ENCODE results near the gene TSC22D2.
"Not testable (repeated sequence)": the region's sequence is repeated elsewhere in the genome, so short reads cannot be mapped to it uniquely, and the experiment has no call there.

TSC22D2 gene

GRCh38 chr3:150490277-150490986 is 82.3 kb downstream of the TSC22D2 start:
- no peak for DNase-seq

GRCh38 chr3:150494411-150494977 is 86.4 kb downstream of the TSC22D2 start:
- DNase-seq, result no peak

GRCh38 chr3:150495149-150495548 is 87.1 kb downstream of the TSC22D2 start:
- DNase-seq, result no peak

GRCh38 chr3:150495563-150496168 is 87.6 kb downstream of the TSC22D2 start:
- DNase-seq, result peak; percentile 41

GRCh38 chr3:150497956-150498355 is 89.9 kb downstream of the TSC22D2 start:
- DNase-seq, result no peak

- DNase-seq, result not testable (repeated sequence)
These were observed 92.9 kb downstream of the TSC22D2 start for GRCh38 chr3:150500960-150501359.

GRCh38 chr3:150503402-150504099 is 95.5 kb downstream of the TSC22D2 start:
- no peak for DNase-seq

- DNase-seq, result no peak
These were observed 96.4 kb downstream of the TSC22D2 start for GRCh38 chr3:150504483-150504882.

- DNase-seq, result no peak
These were observed 100.3 kb downstream of the TSC22D2 start for GRCh38 chr3:150508401-150508800.

- no peak for DNase-seq
These were observed 101.7 kb downstream of the TSC22D2 start for GRCh38 chr3:150509780-150510179.

- DNase-seq, result peak; percentile 87
These were observed 103.2 kb downstream of the TSC22D2 start for GRCh38 chr3:150511122-150511821.

- DNase-seq, result no peak
These were observed 107.1 kb downstream of the TSC22D2 start for GRCh38 chr3:150515210-150515609.
